Measurements from ENCODE around the gene NFKBIL1.
"Not testable (repeated sequence)": the region's sequence is repeated elsewhere in the genome, so short reads cannot be mapped to it uniquely, and the experiment has no call there.

NFKBIL1 gene

DNA sequence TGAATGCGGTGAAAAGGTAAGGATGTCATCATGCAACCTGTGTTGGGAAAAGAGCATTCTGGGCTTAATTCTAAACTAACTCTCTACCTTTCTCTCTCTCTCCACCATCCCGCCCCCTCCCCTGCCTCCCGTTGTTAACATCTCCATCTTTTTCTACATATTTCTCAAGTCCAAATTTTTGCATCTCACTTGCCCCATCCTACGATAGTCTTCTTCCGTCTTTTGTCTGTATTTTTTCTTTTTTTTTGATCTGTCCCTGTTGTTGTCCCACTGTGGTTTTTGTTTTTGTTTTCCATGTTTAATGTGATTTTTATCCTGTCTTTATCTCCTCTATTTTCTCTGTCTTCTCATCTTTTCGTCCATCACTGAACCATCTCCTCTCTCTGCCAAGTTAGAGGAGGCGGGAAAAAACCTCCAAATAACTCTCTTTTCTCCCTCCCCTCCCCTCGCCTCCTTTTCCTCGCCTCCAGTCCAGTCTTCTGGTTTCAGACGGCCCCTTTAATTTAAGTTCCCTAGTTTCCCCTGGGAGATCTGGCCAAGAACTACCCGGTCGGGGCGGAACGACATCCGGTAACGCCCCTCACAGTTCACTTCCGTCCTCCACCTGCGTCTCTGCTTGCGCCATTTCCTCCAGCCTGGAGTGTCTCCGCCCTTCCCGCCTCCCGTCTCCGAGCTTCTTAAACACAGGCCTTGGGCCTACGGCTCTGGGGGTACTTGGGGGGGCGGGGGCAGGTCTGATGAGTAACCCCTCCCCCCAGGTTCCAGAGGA is at the start of gene NFKBIL1:
NFKBIL1 (plus strand) TSS at position 651 of the 769 bp plus-strand sequence; CDS start at position 738, 87 bp downstream.
- peak; percentile 98 for DNase-seq (ENCODE audit: low read depth)
- peak within 1 kb of the TSS; percentile 66 for H3K4me3 ChIP-seq (ENCODE audit: low read length)
- TF ChIP-seq, protein P1, sequence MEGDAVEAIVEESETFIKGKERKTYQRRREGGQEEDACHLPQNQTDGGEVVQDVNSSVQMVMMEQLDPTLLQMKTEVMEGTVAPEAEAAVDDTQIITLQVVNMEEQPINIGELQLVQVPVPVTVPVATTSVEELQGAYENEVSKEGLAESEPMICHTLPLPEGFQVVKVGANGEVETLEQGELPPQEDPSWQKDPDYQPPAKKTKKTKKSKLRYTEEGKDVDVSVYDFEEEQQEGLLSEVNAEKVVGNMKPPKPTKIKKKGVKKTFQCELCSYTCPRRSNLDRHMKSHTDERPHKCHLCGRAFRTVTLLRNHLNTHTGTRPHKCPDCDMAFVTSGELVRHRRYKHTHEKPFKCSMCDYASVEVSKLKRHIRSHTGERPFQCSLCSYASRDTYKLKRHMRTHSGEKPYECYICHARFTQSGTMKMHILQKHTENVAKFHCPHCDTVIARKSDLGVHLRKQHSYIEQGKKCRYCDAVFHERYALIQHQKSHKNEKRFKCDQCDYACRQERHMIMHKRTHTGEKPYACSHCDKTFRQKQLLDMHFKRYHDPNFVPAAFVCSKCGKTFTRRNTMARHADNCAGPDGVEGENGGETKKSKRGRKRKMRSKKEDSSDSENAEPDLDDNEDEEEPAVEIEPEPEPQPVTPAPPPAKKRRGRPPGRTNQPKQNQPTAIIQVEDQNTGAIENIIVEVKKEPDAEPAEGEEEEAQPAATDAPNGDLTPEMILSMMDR (conservative IDR thresholded peaks at IDR 0.05; ENCODE audit: low read length), result no peak

DNA sequence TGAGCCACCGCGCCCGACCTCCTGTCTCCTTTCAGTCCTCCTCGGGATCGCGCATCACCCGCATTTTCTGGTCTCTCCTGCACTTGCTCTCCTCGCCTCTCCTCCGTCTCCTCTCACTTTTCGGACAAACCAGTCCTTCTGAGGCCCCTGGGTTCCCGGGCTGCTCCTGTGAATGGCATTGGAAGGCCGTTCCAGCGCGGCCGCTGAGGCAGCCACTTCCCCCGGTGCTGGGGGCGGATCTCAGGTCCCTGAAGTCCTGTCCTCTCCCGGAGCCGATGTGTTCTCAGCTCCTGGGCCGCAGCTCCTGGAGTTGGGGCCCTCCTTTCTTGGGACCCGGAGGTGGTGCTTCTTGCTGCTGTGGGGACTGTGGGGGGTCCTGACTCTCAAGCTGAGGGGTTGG is 48.7 kb upstream of the NFKBIL1 start:
- no peak for DNase-seq (ENCODE audit: low read depth)
- H3K4me3 ChIP-seq (ENCODE audit: low read length), result peak overlapping the region; percentile 37
- TF ChIP-seq, protein P1 (conservative IDR thresholded peaks at IDR 0.05; ENCODE audit: low read length), result no peak

DNA sequence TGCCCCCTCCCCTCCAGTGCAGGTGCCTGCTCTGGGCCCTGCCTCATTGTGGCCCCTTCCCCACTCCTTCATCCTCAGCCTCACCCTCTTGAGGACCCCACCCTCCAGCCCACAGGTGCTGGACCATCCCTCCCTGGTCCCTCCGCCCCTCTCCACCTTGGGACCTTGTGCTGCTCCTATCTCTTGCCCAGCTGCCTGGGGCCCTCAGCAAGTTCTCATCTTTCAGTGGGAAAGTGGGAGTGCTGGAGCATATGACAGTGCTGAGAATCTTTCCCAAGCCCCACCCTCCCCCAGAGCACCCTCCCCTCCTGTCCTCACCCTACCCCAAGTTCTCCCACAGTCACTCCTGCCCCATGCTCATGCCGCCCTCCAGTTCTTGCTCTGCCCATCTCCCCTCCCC is 47.8 kb upstream of the NFKBIL1 start:
- not testable (repeated sequence) for H3K4me3 ChIP-seq (ENCODE audit: low read length); DNase-seq (ENCODE audit: low read depth)

DNA sequence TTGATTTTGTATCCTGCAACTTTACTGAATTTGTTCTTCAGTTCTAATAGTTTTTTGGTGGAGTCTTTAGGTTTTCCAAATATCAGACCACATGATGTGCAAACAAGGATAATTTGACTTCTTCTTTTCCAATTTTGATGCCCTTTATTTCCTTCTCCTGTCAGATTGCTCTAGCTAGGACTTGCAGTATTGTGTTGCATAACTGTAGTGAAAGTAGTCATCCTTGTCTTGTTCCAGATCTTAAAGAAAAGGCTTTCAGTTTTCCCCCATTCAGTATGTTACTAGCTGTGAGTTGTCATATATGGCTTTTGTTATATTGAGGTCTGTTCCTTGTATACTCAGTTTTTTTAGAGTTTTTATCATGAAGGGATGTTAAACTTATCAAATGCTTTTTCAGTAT is 44.8 kb upstream of the NFKBIL1 start:
- no peak for DNase-seq (ENCODE audit: low read depth)
- H3K4me3 ChIP-seq (ENCODE audit: low read length), result no peak overlapping the region
- TF ChIP-seq, protein P1 (conservative IDR thresholded peaks at IDR 0.05; ENCODE audit: low read length), result no peak

GRCh38 chr6:31509036-31509435 is 38.4 kb upstream of the NFKBIL1 start:
- DNase-seq (ENCODE audit: low read depth); H3K4me3 ChIP-seq (ENCODE audit: low read length): not testable (repeated sequence)

- no peak for DNase-seq (ENCODE audit: low read depth)
- TF ChIP-seq, protein P1 (conservative IDR thresholded peaks at IDR 0.05; ENCODE audit: low read length), result no peak
- no peak overlapping the region for H3K4me3 ChIP-seq (ENCODE audit: low read length)
Measured at GRCh38 chr6:31510007-31510406, 37.4 kb upstream of the NFKBIL1 start.

GRCh38 chr6:31513456-31514165 is 33.8 kb upstream of the NFKBIL1 start:
- no peak for DNase-seq (ENCODE audit: low read depth)
- TF ChIP-seq, protein P1 (conservative IDR thresholded peaks at IDR 0.05; ENCODE audit: low read length), result no peak
- H3K4me3 ChIP-seq (ENCODE audit: low read length), result no peak overlapping the region

GRCh38 chr6:31521835-31522234 is 25.6 kb upstream of the NFKBIL1 start:
- TF ChIP-seq, protein P1 (conservative IDR thresholded peaks at IDR 0.05; ENCODE audit: low read length), result no peak
- DNase-seq (ENCODE audit: low read depth), result no peak
- no peak overlapping the region for H3K4me3 ChIP-seq (ENCODE audit: low read length)
